NCI-H2171 (cell line): Measurements from ENCODE around the gene HOTAIR.

Source experiments
- DNase-seq: peaks from one replicate; lab custom pipeline; 2025; lab: John Stamatoyannopoulos, UW

The HOTAIR gene

DNA sequence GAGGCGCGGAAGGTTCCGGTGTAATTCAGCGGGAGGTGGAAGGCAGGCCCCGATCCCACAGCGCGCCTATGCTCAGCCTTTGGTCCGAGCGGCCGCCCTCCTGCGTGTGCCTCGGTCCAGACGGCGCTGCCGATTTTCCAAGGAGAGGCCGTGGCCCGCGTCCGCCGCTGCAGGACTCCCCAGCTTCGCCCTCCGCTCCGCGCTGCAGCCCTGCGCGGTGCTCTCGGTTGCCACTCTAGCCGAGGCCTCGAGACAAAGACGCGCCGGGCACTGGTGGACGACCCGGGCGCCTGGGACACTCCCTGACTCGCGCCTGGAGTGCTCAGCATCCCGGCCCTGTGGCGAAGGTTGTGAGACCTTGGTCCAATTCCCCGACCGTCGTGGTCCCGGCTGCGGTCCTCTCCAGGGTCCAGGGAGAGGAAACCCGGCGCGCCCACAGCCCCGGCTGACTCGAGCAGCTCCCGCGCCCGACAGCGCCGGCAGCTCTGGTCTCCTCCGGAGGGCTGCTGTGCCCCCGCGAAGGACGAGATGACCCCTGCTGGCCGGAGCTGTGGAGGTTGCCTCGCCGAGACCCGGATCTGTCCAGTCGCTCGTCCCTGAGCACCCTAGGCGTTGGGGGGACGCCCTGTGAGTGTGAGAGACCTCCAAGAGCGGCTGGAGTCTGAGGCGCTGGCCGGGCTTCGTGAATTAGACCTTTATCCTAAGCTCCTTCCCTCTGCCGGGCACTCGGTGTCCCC lies 13.6 kb downstream of the HOTAIR start:
- no peak for DNase-seq

DNA sequence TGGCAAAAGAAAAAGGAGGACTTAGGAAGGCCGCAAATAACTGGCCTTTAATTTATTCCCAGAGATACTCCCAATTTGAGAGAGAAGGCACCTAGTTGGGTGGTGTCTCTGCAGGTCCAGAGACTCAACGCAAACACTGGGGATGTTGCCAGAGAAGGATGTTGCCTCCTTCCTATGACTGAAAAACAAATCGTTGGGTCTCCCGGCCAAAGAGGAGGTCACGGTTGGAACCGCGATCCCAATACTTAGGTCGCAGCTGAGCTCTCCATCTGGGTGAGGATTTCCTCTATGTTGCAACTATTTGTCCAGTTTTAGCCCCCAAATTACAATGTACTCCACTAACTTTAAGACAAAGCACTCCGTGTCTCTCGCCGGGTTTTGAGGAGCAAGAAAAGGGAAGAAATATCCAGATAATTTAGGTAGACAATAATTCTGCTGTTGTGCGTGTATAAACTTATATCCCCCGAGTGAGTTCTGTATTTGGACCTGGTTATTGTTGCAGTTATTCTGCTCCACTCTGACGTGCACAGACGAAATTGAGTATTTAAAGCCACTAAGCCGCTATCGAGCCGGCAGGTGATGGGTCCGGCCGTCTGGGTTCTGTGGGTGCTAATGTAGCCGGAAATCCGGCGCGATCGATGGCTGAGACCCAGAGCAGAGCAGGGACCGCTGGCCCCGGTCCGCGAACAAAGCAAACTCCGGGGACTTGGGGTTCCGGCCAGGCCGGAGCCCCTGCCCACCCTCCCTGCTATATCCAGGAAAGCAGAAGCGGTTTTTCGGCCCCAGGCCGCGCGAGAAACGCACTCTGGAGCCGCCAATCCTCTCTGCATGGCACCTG lies 14.3 kb downstream of the HOTAIR start:
- DNase-seq = no peak

GRCh38 chr12:53959314-53959713 lies 15.4 kb downstream of the HOTAIR start:
- no peak for DNase-seq

- no peak for DNase-seq
Observed at GRCh38 chr12:53958128-53958527, 16.6 kb downstream of the HOTAIR start.

- DNase-seq = no peak
Observed at GRCh38 chr12:53956914-53957536, 17.7 kb downstream of the HOTAIR start.

GRCh38 chr12:53956251-53956887 lies 18.4 kb downstream of the HOTAIR start:
- DNase-seq = no peak

DNA sequence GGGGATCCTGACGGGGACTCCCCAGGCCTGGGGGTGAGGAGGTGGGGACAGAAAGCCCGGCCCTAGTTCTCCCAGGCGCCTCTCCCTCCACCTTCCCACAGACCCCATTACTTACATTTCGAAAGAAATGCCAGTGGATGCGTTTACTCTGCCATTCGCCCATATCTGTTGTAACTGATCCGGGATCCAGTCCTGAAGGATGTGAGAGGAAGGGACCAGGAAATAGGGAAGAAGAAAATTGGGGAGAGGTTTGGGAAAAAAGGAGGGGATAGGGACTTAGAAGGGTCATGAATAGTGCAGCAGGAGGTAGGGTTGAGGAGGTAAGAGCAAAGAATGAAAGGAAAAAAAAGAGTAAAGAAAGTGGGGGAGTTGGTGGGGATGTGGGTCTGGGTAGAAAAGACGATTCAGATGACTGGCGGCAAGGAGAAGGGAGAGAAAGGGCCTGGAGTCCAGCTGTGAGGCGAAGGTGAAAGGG lies 18.9 kb downstream of the HOTAIR start:
- DNase-seq = no peak

DNA sequence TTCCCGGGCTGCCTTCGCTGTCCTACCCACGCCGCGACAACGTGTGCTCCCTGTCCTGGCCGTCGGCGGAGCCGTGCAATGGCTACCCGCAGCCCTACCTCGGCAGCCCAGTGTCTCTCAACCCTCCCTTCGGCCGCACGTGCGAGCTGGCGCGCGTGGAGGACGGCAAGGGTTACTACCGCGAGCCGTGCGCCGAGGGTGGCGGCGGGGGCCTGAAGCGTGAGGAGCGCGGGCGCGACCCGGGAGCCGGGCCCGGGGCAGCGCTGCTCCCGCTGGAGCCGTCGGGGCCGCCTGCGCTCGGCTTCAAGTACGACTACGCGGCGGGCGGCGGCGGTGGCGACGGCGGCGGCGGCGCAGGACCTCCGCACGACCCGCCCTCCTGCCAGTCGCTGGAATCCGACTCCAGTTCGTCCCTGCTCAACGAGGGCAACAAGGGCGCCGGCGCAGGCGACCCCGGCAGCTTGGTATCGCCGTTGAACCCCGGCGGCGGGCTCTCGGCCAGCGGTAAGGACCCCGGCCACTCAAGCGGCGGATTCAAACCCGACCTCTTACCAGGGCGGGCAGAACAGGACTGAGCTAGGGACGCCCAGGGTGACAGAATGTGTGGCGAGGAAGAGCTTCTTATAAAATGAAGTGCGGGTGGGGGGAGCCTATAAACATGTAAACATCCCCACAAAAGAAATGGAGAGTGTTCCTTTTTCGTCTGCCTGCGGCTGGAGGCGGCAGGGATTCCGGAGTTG lies 19.5 kb downstream of the HOTAIR start:
- DNase-seq = no peak

- DNase-seq = no peak
Observed at GRCh38 chr12:53954694-53955035, 20.1 kb downstream of the HOTAIR start, which contains the start of gene HOXC12. Gene HOXC12, plus strand, starts transcription at chr12:53954903. Its CDS starts 27 bp downstream, at chr12:53954930.

GRCh38 chr12:53953831-53954693 lies 20.7 kb downstream of the HOTAIR start:
- no peak for DNase-seq

DNA sequence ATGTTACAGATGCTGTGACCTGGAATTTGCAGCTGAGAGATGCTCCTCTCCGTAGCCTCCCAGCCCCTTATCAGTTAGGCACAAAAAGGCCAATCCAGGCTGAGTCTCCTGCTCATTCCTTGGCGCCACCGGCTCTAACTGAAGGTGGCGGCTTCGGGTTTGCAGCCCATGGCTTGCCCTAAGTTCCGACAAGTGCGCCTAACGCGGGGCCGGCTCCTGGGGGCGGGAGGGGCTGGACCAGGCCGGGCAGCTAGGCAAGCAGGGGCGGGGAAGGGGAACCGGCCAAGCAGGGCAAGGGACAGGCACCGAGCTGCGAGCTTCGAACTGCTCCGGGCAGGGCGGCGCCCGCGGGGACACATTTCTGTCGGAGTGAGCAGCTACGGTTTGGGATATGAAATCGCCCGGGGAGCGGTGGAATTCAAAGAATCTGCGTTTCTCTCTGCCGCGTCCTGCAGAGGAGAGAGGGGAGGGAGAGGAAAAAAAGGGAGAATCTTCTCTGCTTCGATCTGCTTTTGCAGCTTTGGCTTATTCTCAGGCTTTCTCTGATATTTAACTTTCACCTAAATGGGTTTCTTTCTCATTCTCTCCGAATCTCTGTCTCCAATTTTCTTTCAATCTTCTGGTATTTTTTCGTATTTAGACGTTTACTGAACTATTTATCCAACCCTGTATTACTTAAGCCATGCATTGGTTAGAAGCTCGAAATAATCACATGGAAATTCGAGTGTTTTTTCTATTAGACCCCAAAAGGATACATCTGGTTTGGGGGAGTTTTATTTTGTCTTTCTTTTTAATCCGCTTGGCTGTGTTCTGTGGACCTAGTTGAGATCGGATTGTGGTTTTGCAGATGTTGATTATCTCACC lies 21.7 kb downstream of the HOTAIR start:
- DNase-seq = no peak

GRCh38 chr12:53952335-53952694 lies 22.4 kb downstream of the HOTAIR start:
- no peak for DNase-seq

- DNase-seq = no peak
Observed at GRCh38 chr12:53951577-53952334, 23.0 kb downstream of the HOTAIR start.

DNA sequence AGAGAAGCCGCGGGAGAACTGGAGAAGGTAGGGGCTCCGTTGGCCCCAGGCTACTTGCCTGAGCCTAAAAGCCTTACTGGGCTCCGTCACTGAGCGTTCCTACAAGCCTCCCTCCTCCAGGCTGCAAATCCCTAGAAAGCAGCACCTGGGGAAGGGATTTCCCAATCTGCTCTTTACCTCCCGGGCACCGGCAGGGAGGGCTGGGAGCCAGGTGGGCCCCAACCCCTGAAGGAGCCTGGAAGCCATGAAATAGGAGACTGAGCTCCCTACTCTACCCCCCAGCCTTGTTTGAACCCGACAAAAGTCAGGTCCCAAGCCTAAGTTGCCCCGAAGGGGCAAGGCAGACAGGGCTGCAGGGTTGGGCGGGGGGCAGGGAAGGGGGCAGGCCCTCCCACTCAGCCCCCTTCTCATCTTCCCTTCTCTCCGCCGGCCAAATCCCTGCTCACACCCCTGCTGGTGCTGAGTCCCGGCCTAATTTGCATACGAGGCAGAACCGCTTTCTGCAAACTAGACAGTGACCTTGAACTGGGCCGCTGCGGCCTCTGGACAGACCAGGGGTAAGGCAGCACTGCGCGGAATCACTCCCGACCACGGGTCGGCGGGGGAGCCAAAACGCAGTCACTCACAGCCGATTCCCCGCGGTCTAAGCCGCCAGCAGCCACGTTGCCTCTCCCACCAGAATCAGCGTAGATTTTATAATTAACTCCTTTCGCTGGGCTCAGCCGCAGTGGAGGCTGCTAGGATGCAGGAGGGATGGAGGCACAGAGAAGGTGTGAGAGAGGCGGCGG lies 23.8 kb downstream of the HOTAIR start:
- DNase-seq = no peak

- no peak for DNase-seq
Observed at GRCh38 chr12:53950437-53950773, 24.3 kb downstream of the HOTAIR start.

- peak; percentile 3 for DNase-seq
Observed at GRCh38 chr12:53949631-53950436, 24.9 kb downstream of the HOTAIR start.
